ENCODE data around the gene PLCG2. TPM values are rescaled to one million over a fixed set of nuclear protein-coding genes. Genes with fewer than 3 reads are reported as not detected.
A peak's percentile ranks its signal among the peaks of the same experiment; 100 is the strongest.

Gene PLCG2
- total RNA-seq, 2 experiments from 2014 or later: 8.3 to 10.6 TPM

DNA sequence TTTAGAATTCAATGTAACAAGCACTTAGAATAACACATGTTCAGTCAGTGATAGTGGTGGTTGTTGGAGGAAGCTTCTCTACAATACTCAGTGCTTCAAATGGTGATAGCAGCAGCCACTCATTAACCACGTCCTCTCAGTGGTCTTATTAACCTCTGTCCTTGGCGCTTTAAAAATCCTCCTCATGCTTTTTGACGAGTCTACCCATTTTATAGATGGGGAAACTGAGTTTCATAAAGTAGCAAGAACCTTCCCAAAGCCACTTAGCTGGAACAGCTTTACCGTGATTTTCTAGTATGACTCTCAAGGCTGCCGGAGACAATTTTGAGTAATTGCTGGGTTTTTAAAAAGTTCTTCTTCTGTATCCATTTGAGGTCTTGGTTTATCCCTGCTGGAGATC, 47.4 kb downstream of the PLCG2 start:
- H3K4me1 Mint-ChIP-seq (ENCODE audit: low read depth): peaks cover 2% of the 10 kb centered on the region
- no peak for DNase-seq
- intact Hi-C loops (cut with micrococcal nuclease): no loop called here
- no peaks in the 10 kb centered on the region for H3K27me3 Mint-ChIP-seq
- no peaks in the 10 kb centered on the region for H3K9me3 Mint-ChIP-seq
- ChIA-PET CTCF (no interaction called here), POLR2A (no interaction called here)
- no peak overlapping the region for H3K27ac Mint-ChIP-seq
- H3K36me3 Mint-ChIP-seq: no peaks in the 10 kb centered on the region
- H3K4me3 Mint-ChIP-seq: no peak overlapping the region

DNA sequence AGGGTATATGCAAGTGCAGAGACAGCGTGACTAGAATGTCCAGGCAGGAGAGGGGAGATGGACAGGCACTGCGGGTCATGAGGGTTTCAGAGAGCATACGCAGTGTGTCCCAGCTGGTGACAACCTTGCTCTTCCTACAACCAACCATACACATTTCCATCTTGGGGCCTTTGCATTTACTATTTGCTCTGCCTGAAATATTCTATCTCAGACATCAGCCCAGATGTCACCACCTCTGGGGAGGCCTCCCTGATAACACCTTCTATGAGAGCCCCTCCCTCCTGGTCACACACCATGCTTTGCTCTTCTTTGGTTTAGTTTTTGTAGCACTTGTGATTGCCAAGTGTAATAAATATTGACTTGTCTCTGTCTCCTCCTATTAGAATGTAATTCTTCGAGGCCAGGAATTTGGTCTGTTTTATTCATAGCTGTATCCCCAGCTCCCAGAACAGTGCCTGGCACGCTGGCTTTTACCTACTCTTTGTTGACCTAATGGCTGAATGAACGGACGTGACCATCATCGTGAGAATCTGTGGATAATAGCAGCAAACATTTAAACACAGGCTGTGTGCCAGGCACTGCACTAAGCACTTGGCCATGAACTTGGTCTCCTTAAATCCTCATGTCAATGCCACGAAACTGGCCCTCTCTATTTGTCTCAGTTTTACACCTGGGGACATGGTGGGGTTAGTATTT, 51.9 kb downstream of the PLCG2 start:
- H3K4me1 Mint-ChIP-seq (ENCODE audit: low read depth): peaks cover 11% of the 10 kb centered on the region
- intact Hi-C loops (cut with micrococcal nuclease): no loop called here

GRCh38 chr16:81831722-81832126, 52.6 kb downstream of the PLCG2 start:
- Mint-ChIP-seq H3K36me3 (no peaks in the 10 kb centered on the region), H3K9me3 (no peaks in the 10 kb centered on the region), H3K27me3 (no peaks in the 10 kb centered on the region), H3K27ac (no peak overlapping the region), H3K4me3 (no peak overlapping the region), H3K4me1 (ENCODE audit: low read depth) (peaks cover 11% of the 10 kb centered on the region)
- ChIA-PET CTCF (interaction anchor here (0.7 kb wide), 1 partner anchor 41 kb away, joined by 4 read pairs; no protein-coding TSS in a partner anchor), POLR2A (no interaction called here)
- intact Hi-C loops (cut with micrococcal nuclease): no loop called here
- peak; percentile 69 for DNase-seq

More for the DNA sequence above, 51.9 kb downstream of the PLCG2 start:
- Mint-ChIP-seq H3K4me3 (no peak overlapping the region), H3K9me3 (no peaks in the 10 kb centered on the region), H3K36me3 (no peaks in the 10 kb centered on the region), H3K27me3 (no peaks in the 10 kb centered on the region), H3K27ac (no peak overlapping the region)
- POLR2A ChIA-PET: no interaction called here
- CTCF ChIA-PET: interaction anchor here (0.7 kb wide), 1 partner anchor 42 kb away, joined by 4 read pairs; no protein-coding TSS in a partner anchor
- DNase-seq: no peak

DNA sequence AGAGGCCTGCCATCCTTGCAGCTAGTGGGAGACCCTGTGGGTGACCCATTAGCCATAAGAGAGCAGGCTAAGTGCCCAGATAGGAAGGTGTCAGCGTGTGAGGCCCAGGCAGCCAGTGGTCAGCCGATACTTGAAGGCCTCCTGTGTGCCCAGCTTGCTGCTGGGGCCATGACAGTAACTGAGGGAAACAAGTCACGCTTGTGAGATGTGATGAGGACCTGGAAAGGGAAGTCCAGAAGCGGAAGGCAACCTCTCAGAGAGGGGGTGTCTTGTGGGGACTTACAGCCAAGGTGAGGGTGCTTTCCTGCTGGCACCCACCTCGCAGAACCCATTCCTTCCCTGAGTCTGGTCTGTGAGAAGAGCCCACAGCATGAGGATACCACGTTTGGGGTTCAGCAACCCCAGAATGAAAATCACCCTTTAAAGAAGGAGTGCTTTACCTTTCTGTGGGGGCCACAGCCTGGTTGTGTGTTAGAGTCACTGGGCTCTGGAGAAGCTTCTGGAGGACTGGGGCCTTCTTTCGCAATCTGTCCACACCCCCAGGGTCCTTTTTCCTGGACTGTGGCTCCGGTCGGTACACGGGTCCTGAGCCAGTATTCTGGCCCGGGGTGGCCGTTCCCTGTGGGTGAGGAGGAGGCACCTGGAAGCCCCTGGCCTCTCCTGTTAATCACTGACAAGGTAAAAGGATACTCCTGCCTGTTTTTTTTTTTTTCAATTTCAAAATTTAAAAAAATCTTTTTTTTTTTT, 53.9 kb downstream of the PLCG2 start:
- H3K27ac Mint-ChIP-seq: no peak overlapping the region
- H3K4me3 Mint-ChIP-seq: no peak overlapping the region
- no peaks in the 10 kb centered on the region for H3K36me3 Mint-ChIP-seq
- POLR2A ChIA-PET: no interaction called here
- H3K4me1 Mint-ChIP-seq (ENCODE audit: low read depth): peaks cover 11% of the 10 kb centered on the region
- CTCF ChIA-PET: no interaction called here
- no peaks in the 10 kb centered on the region for H3K27me3 Mint-ChIP-seq
- DNase-seq: no peak
- intact Hi-C loops (cut with micrococcal nuclease): no loop called here
- H3K9me3 Mint-ChIP-seq: no peaks in the 10 kb centered on the region

DNA sequence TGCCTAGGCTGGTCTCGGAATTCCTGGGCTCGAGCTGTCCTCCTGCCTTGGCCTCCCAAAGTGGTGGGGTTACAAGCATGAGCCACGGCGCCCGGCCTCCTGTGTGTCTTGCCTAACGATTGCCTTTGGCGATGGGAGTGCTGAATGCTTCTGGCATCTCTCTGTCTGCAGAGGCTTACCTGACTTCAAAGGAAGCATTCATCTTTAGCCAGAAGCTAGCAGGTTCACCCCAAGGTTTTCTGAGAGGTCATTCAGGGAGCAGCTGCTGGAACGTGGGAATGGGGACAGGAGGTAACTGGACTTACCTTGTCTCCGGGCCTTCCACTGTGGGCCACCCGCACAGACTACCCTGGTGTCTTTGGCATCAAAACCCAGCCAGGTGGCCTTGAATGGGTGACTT, 54.7 kb downstream of the PLCG2 start:
- Mint-ChIP-seq H3K4me3 (no peak overlapping the region), H3K9me3 (no peaks in the 10 kb centered on the region), H3K27me3 (no peaks in the 10 kb centered on the region), H3K4me1 (ENCODE audit: low read depth) (peaks cover 11% of the 10 kb centered on the region), H3K36me3 (no peaks in the 10 kb centered on the region), H3K27ac (no peak overlapping the region)
- intact Hi-C loops (cut with micrococcal nuclease): no loop called here
- DNase-seq: no peak
- ChIA-PET POLR2A (no interaction called here), CTCF (no interaction called here)

DNA sequence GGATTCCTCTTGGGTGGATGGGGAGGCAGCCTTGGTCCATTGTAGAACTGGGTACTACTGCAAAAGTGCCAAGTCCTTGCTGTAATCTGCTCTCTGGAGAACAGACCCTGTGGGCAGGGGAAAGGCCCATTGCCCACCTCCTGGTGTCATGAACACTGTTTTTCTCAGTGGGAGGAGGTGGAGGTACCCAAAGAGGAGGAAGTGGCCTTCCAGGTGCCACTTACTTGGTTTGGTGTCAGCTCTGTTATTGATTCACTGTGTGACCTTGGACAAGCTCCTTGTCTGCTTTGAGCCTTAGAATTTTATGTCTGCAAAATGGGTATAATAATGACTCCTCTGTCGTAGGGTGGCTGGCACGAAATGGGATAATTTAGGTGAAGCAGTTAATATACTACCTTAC, 55.8 kb downstream of the PLCG2 start:
- ChIA-PET CTCF (no interaction called here), POLR2A (no interaction called here)
- H3K4me1 Mint-ChIP-seq (ENCODE audit: low read depth): peaks cover 11% of the 10 kb centered on the region
- no peak overlapping the region for H3K4me3 Mint-ChIP-seq
- H3K27ac Mint-ChIP-seq: no peak overlapping the region
- intact Hi-C loops (cut with micrococcal nuclease): loop anchor here (5.0 kb wide), 1 partner anchor 38 kb away; no protein-coding TSS in a partner anchor
- H3K36me3 Mint-ChIP-seq: no peaks in the 10 kb centered on the region
- no peaks in the 10 kb centered on the region for H3K9me3 Mint-ChIP-seq
- DNase-seq: no peak
- H3K27me3 Mint-ChIP-seq: no peaks in the 10 kb centered on the region

DNA sequence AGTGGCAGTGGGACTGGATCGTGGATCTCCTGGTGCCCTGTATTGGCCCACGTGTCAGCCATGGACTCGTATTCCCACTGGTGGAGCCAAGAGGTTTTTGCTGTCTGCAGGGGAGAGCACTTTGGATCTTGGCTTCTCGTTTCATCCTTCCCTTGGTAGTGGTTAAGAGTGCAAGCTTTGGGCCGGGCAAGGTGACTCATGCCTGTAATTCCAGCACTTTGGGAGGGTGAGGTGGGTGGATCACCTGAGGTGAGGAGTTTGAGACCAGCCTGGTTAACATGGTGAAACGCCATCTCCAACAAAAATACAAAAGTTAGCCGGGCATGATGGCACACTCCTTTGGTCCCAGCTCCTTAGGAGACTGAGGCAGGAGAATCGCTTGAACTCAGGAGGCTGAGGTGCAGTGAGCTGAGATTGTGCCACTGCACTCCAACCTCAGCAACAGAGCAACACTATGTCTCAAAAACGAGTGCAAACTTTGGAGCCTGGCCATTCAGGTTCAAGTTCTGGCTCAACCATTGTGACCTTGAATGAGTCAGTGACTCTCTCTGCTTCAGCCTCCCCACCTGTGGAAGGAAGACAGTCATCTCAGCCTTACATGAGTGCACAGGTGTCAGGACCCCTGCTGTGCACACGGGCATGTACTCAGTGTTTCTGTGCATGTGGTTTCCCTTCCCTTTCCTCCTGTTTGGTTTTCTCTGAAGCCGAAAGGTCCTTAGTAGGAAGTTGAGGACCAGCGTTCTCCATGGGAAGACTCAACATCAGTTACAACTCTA, 57.4 kb downstream of the PLCG2 start:
- POLR2A ChIA-PET: no interaction called here
- CTCF ChIA-PET: no interaction called here
- intact Hi-C loops (cut with micrococcal nuclease): loop anchor here (5.0 kb wide), 1 partner anchor 39 kb away; no protein-coding TSS in a partner anchor
- Mint-ChIP-seq H3K4me3 (no peak overlapping the region), H3K9me3 (no peaks in the 10 kb centered on the region), H3K27me3 (no peaks in the 10 kb centered on the region), H3K27ac (no peak overlapping the region), H3K4me1 (ENCODE audit: low read depth) (peaks cover 10% of the 10 kb centered on the region), H3K36me3 (no peaks in the 10 kb centered on the region)
- no peak for DNase-seq

DNA sequence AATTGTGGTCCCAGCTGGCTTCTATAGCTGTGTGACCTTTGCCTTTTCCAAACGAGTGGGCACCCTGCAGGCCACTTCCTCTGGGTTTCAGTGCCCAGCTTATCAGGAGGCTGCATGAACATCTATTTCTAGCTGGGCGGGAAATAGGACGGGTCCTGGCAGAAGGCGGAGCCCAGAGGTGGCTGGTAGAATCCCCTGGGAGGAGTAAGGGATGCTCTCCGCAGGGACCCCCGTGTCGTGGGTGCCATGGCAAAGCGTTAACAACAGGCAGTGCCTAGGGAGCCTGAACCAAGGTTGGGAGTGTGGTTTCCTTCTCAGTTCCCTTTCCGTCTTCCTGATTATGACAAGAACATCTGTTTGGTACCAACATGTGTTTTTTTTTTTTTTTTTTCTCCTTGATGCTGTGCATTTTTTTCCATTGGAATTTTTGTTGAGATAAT, 58.2 kb downstream of the PLCG2 start:
- no peak overlapping the region for H3K27ac Mint-ChIP-seq
- peaks cover 1% of the 10 kb centered on the region for H3K27me3 Mint-ChIP-seq
- DNase-seq: no peak
- no peaks in the 10 kb centered on the region for H3K36me3 Mint-ChIP-seq
- H3K9me3 Mint-ChIP-seq: no peaks in the 10 kb centered on the region
- ChIA-PET CTCF (no interaction called here), POLR2A (no interaction called here)
- intact Hi-C loops (cut with micrococcal nuclease): loop anchor here (5.0 kb wide), 1 partner anchor 40 kb away; no protein-coding TSS in a partner anchor
- H3K4me3 Mint-ChIP-seq: no peak overlapping the region
- H3K4me1 Mint-ChIP-seq (ENCODE audit: low read depth): peaks cover under 1% of the 10 kb centered on the region

- POLR2A ChIA-PET: no interaction called here
- Mint-ChIP-seq H3K36me3 (no peaks in the 10 kb centered on the region), H3K9me3 (no peaks in the 10 kb centered on the region), H3K4me3 (no peak overlapping the region), H3K4me1 (ENCODE audit: low read depth) (no peaks in the 10 kb centered on the region), H3K27me3 (peaks cover 5% of the 10 kb centered on the region), H3K27ac (no peak overlapping the region)
- CTCF ChIA-PET: no interaction called here
- intact Hi-C loops (cut with micrococcal nuclease): loop anchor here (5.0 kb wide), 1 partner anchor 41 kb away; no protein-coding TSS in a partner anchor
- no peak for DNase-seq
These were observed 59.7 kb downstream of the PLCG2 start for GRCh38 chr16:81838794-81839193.

DNA sequence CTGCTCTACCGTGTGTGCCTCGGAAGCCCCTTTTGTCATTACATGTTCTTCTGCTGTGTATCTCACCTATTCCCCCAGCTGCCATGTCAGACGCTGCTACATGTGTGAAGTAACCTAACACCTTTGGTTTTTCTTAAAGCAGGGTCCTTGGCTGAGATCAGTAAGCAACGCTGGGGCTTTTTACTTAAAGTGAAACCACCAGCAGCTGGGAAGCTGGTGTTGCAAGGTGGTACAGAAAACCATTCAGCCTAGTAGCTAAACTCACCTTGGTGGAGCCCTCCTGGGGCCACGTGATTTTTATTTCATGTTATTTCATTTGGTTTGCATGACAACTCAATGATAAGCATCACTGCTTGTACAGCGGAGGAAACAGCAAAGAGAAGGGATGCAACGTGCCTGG, 62.6 kb downstream of the PLCG2 start:
- H3K27ac Mint-ChIP-seq: no peak overlapping the region

GRCh38 chr16:81842564-81843242, 63.6 kb downstream of the PLCG2 start:
- CTCF ChIA-PET: no interaction called here

More for the DNA sequence above, 62.6 kb downstream of the PLCG2 start:
- POLR2A ChIA-PET: no interaction called here
- peak; percentile 16 for DNase-seq
- H3K9me3 Mint-ChIP-seq: no peaks in the 10 kb centered on the region
- no peaks in the 10 kb centered on the region for H3K4me1 Mint-ChIP-seq (ENCODE audit: low read depth)
- no peak overlapping the region for H3K4me3 Mint-ChIP-seq
- H3K36me3 Mint-ChIP-seq: no peaks in the 10 kb centered on the region
- H3K27me3 Mint-ChIP-seq: peaks cover 8% of the 10 kb centered on the region
- intact Hi-C loops (cut with micrococcal nuclease): no loop called here
- CTCF ChIA-PET: no interaction called here

GRCh38 chr16:81843243-81843582, 64.1 kb downstream of the PLCG2 start:
- Mint-ChIP-seq H3K27me3 (peaks cover 8% of the 10 kb centered on the region), H3K36me3 (no peaks in the 10 kb centered on the region), H3K9me3 (no peaks in the 10 kb centered on the region), H3K4me1 (ENCODE audit: low read depth) (no peaks in the 10 kb centered on the region), H3K27ac (no peak overlapping the region), H3K4me3 (no peak overlapping the region)
- intact Hi-C loops (cut with micrococcal nuclease): no loop called here
- POLR2A ChIA-PET: no interaction called here
- CTCF ChIA-PET: no interaction called here
- no peak for DNase-seq

More at GRCh38 chr16:81842564-81843242, 63.6 kb downstream of the PLCG2 start:
- H3K4me1 Mint-ChIP-seq (ENCODE audit: low read depth): no peaks in the 10 kb centered on the region
- H3K4me3 Mint-ChIP-seq: no peak overlapping the region
- no peaks in the 10 kb centered on the region for H3K36me3 Mint-ChIP-seq
- POLR2A ChIA-PET: no interaction called here
- intact Hi-C loops (cut with micrococcal nuclease): no loop called here
- H3K27ac Mint-ChIP-seq: no peak overlapping the region
- no peaks in the 10 kb centered on the region for H3K9me3 Mint-ChIP-seq
- peaks cover 8% of the 10 kb centered on the region for H3K27me3 Mint-ChIP-seq
- no peak for DNase-seq
